Mesodermal cell (in vitro differentiated cells): ENCODE data around the gene C9orf152. TPM values are rescaled to one million over a fixed set of nuclear protein-coding genes. Genes with fewer than 3 reads are reported as not detected.
A peak's percentile ranks its signal among the peaks of the same experiment; 100 is the strongest.
"Not testable (repeated sequence)": the region's sequence is repeated elsewhere in the genome, so short reads cannot be mapped to it uniquely, and the experiment has no call there.

ENCODE experiments used
- H3K27ac ChIP-seq: 2 replicates; pipeline ENCODE4 v1.7.0; 2013; ENCODE audit warnings: mild to moderate bottlenecking, low read depth, low read length, moderate library complexity; ENCODE audit not compliant: severe bottlenecking
- H3K36me3 ChIP-seq: 2 replicates; pipeline ENCODE4 v1.7.1; 2013; ENCODE audit warnings: mild to moderate bottlenecking, low read length, moderate library complexity; ENCODE audit not compliant: control insufficient read depth, insufficient read depth
- H3K4me1 ChIP-seq: one replicate; pipeline ENCODE4 v1.7.1; 2013; ENCODE audit warnings: mild to moderate bottlenecking, low read length; ENCODE audit not compliant: insufficient read depth, control insufficient read depth, poor library complexity, severe bottlenecking
- H3K4me3 ChIP-seq: 2 replicates; pipeline ENCODE4 v1.7.0; 2013; ENCODE audit warnings: low read length, control low read depth, mild to moderate bottlenecking; ENCODE audit not compliant: insufficient read depth, poor library complexity, severe bottlenecking; ENCODE audit errors: extremely low read depth
- H3K9me3 ChIP-seq: 2 replicates; pipeline ENCODE4 v1.7.1; 2013; ENCODE audit warnings: mild to moderate bottlenecking, low read length, moderate library complexity; ENCODE audit not compliant: control insufficient read depth
- WGBS, 2 experiments: methylation state at CpG; one replicate each; pipeline ENCODE4 v1.1.5; 2013; ENCODE audit warnings: missing lambda C conversion rate in 2 of 2; ENCODE audit not compliant: insufficient coverage in 2 of 2; 5-methylcytosine and 5-hydroxymethylcytosine counted together
- polyA plus RNA-seq, 2 experiments: library from polyadenylated mRNA; stranded (reverse); fragments of 50-300 nt; gene quantifications; one replicate each; pipeline ENCODE4 v1.2.3, GENCODE V29; 2013

Gene C9orf152, protein sequence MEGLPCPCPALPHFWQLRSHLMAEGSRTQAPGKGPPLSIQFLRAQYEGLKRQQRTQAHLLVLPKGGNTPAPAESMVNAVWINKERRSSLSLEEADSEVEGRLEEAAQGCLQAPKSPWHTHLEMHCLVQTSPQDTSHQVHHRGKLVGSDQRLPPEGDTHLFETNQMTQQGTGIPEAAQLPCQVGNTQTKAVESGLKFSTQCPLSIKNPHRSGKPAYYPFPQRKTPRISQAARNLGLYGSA
- polyA plus RNA-seq (2013, experiment 1 of 2) = not detected
- not detected for polyA plus RNA-seq (2013, experiment 2 of 2)

DNA sequence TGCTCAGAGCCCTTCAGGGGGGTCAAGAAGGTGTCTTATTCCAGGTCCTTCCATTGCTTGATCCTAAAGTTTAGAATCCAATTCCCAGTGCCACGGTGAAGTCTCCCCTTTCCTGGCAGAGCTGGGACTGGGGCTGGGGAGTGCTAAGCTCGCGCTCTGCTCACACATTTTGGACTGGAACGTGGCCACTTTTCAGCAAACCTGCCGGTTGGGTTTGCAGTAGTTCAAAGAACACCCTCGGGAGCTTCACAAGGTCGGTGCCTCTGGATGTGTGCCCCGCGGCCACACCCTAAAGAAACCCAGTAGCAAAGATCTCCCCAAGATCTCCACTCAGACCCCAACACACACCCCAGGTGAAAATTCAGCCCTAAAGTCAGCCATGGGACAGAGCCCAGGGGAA is at the start of gene C9orf152:
Gene C9orf152 (minus strand): TSS at position 129 of the 400 bp plus-strand sequence. CDS start 580 bp downstream, outside the sequence.
- no peaks in the 10 kb centered on the region for H3K36me3 ChIP-seq
- H3K9me3 ChIP-seq = peaks cover 3% of the 10 kb centered on the region
- no peak within 1 kb of the TSS for H3K4me3 ChIP-seq
- WGBS, 2 experiments = 92 to 97% methylated on average over 6 to 9 of the region's 9 CpGs
- H3K27ac ChIP-seq = no peak within 1 kb of the TSS
- H3K4me1 ChIP-seq = no peaks in the 10 kb centered on the region

DNA sequence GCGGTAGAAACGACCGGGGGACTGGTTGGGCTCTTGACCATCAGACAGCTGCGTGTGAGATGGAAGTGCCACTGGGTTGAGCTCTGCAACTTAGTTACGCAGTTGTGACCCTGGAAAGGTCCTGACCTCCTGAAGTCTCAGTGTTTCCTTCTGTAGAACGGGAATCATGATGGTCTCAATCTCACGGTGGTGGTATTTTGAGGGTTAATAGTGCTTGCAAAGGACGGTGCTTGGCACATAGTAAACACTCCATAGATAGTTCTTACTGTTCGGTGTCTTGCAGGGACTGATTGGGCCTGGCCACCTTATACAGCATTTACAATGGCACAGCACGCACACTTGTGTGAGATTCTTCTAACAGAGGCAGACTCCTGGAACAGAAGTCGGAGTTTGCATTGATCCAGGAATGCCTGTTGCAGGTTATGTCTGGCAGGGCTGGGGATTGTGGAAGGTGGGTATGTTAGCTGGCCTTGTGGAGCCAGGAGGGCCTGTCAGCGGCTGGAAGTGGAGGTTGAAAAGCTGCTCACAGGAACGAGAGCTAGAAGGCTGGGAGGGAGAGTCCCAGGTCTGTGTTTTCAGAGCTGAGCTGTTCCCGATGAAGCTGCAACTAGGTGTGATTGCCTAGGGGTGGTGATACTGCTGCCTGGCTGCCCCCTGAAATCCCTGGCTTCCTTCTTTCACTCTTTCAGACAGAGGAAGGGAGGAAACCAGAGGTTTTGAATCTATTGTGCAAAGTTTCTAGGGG is 49.3 kb upstream of the C9orf152 start:
- H3K36me3 ChIP-seq = no peaks in the 10 kb centered on the region
- H3K4me3 ChIP-seq = peak overlapping the region; percentile 81
- peaks cover 17% of the 10 kb centered on the region for H3K4me1 ChIP-seq
- no peaks in the 10 kb centered on the region for H3K9me3 ChIP-seq
- H3K27ac ChIP-seq = peak overlapping the region; percentile 62
- 5 to 9% methylated on average over 9 to 10 of the region's 14 CpGs for WGBS, 2 experiments

DNA sequence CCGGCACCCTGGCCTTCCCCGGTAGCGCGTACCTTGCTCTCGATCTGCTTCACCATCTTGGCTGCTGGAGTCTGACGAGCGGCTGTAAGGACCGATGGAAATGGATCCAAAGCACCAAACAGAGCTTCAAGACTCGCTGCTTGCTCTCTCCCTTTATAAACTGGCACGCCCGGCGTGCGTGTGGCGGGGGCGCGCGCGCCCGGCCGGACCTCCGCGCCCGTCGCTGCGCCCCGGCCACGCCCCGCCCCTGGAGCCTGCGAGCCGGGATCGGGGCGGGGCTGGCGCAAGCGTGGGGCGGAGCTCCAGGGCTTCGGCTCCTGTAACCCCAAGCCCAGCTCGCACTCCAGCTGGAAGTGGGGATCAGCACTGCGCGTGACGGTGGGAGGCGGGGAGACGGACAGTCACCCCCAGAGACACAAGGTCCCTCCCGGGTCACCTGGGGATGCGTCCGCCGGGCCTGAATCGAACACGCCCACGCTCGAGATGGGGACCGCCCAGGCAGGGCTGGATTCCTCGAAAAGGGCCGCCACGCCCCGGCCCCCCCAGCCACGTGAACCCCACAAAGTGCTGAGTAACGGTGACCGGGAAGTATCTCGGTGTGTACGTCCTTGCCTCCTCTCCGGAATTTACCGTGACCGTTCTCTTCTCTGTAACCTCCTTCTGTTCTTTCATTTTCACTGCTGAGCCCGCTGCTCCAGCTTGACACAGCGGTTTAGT is 48.6 kb upstream of the C9orf152 start, which contains the start of gene TXN:
Gene TXN (minus strand): TSS at position 128 of the 717 bp plus-strand sequence. CDS start 72 bp downstream, at position 56.
- Histone ChIP-seq H3K27ac (peak within 1 kb of the TSS; percentile 79), H3K4me3 (peak within 1 kb of the TSS; percentile 81), H3K36me3 (peaks cover 4% of the 10 kb centered on the region), H3K9me3 (no peaks in the 10 kb centered on the region), H3K4me1 (peaks cover 17% of the 10 kb centered on the region)
- WGBS, 2 experiments = 0% methylated on average over 49 to 59 of the region's 65 CpGs

DNA sequence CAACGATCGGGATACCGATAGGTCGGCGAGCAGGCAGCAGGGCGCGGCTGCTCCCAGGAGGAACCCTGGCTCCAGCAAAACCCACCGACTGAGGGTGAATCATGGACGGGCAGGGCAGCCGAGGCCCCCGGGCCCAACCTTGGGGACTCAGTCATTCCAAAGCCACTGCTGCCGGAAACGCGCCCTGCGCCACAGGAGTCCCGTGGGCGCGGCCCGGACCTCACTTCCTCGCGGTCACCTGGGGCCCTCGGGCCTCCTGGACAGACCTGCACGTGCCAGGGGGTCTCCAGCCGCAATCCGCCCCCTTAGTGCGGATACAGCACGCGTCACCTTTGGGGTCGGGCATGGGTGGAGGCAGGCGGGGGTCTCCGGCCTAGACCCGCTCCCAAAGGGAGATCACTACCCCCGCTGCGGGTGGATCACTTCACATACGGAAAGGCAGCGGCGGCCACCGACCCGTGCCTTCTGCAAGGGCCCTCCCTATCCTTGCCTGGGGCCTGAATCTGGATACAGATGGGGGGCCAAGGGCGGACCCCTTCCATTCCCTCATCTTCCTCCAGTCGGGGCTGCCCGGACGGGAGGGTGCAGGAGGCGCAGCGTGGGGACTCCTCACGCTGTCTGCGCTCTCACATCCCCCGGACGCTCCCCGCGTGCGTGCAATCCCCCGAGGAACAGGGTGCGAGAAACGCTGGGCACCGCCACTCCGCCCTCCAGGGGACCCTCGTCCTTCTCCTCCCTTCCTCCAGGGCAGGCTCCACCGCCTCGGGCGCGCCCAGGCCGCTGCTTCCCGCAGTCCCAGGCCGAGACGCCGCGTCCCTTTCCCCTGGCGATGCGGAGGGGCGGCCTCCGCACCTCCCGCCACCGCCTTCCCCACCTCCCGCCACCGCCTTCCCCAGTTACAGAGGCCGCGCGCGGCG is 47.8 kb upstream of the C9orf152 start:
- H3K27ac ChIP-seq = peak overlapping the region; percentile 79
- peaks cover 6% of the 10 kb centered on the region for H3K36me3 ChIP-seq
- H3K4me3 ChIP-seq = peak overlapping the region; percentile 81
- H3K4me1 ChIP-seq = peaks cover 17% of the 10 kb centered on the region
- 0% methylated on average over 68 to 69 of the region's 81 CpGs for WGBS, 2 experiments
- H3K9me3 ChIP-seq = no peaks in the 10 kb centered on the region

DNA sequence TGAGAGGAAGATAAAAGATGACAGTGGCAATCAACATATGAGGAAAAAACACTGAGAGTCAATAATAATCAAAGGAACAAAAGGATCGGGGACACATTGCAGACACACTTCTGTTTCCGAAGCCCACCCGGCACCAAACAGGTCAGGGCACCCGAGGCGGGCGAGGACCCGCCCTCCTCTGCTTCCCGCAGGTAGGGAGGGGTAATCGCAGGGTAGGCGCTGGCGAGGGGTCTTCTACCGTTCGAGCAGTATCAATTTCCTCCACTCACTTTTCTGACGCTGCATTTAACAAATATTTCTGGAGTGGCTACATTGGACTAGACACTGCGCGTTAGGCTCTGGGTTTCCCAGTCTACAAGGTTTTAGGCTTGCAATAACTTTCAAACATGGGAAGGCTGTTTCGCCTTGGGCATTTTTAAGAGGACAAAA is 47.1 kb upstream of the C9orf152 start:
- Histone ChIP-seq H3K36me3 (peaks cover 13% of the 10 kb centered on the region), H3K4me3 (peak overlapping the region; percentile 81), H3K9me3 (no peaks in the 10 kb centered on the region), H3K27ac (no peak overlapping the region), H3K4me1 (peaks cover 17% of the 10 kb centered on the region)
- 2 to 6% methylated on average over 10 to 15 of the region's 17 CpGs for WGBS, 2 experiments

DNA sequence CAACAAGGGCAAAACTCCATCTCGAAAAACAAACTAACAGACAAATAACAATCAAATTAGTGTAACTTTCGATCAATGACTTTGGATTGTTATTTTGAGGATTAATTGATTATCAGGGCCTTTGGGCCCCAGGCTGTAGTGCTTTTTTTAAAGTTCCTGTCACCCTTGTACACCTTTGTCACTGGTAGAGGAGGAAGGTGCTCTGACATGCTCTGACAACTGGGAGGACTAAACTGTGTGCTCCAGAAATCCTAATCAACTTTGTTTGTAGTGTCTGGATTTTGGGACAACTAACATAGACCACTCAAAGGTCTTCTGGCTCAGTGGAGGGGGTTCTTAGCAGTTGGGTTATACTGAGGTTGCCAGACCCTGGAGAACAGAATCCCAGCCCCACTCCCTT is 46.5 kb upstream of the C9orf152 start:
- peaks cover 17% of the 10 kb centered on the region for H3K4me1 ChIP-seq
- peak overlapping the region; percentile 81 for H3K4me3 ChIP-seq
- no peak overlapping the region for H3K27ac ChIP-seq
- WGBS, 2 experiments = no CpG with 5 or more reads among the region's 2 CpGs
- peaks cover 18% of the 10 kb centered on the region for H3K36me3 ChIP-seq
- H3K9me3 ChIP-seq = no peaks in the 10 kb centered on the region

DNA sequence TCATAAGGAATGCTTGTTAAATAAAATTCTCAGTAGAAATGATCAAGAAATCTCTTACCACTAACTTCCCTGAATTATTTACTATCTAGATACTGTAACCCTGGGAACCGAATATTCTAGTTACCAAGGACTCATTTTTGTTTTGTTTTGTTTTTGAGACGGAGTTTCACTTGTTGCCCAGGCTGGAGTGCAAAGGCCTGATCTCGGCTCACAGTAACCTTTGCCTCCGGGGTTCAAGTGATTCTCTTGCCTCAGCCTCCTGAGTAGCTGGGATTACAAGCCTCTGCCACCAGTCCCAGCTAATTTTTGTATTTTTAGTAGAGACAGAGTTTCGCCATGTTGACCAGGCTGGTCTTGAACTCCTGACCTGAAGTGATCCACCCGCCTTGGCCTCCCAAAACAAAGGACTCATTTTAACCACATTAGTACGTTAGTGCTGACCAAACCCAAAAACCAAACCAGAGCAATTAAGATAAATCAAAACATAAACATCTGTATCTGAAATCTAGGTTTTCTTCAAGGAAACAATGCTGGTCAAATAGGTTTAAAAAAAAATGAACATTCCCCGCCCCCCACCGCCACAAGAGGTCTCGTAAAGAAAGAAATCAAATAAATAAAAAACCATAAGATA is 44.7 kb upstream of the C9orf152 start:
- Histone ChIP-seq H3K27ac (no peak overlapping the region), H3K36me3 (peaks cover 32% of the 10 kb centered on the region), H3K4me1 (peaks cover 16% of the 10 kb centered on the region), H3K4me3 (no peak overlapping the region), H3K9me3 (no peaks in the 10 kb centered on the region)
- WGBS, 2 experiments = 90 to 95% methylated on average over 4 to 8 of the region's 10 CpGs

DNA sequence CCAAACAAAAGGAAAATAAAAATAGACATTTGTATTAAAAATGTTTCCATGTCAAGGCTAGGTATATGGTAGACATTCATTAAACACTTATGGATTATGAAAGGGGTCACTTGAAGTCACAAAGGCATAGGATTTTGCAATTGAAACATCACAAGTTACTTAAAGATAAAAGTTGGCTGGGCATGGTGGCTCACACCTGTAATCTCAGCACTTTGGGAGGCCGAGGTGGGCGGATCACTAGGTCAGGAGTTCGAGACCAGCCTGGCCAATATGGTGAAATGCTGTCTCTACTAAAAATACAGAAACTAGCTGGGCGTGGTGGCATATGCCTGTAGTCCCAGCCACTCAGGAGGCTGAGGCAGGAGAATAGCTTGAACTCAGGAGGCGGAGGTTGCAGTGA is 43.8 kb upstream of the C9orf152 start:
- H3K4me1 ChIP-seq = peaks cover 14% of the 10 kb centered on the region
- 91 to 100% methylated on average over 5 of the region's 5 CpGs for WGBS, 2 experiments
- H3K27ac ChIP-seq, H3K4me3 ChIP-seq, H3K9me3 ChIP-seq: not testable (repeated sequence)
- peaks cover 40% of the 10 kb centered on the region for H3K36me3 ChIP-seq

DNA sequence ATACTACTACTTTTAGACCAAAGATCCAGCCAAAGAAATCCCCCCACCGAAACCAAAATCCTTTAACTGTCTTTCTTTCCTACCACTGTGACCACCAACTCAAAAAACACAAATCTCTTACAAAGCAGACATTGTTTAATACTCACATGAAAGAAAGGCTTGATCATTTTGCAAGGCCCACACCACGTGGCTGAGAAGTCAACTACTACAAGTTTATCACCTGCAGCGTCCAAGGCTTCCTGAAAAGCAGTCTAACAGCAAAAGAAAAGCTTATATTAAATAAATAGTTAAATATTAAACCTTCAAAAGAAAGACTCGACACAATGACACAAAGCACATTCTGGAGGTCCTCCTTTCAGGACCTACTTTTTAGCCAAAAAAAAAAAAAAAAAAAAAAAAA is 43.3 kb upstream of the C9orf152 start:
- H3K4me1 ChIP-seq = peaks cover 14% of the 10 kb centered on the region
- H3K36me3 ChIP-seq = peaks cover 46% of the 10 kb centered on the region
- 100% methylated on average over 1 of the region's 4 CpGs for WGBS, 2 experiments
- no peak overlapping the region for H3K27ac ChIP-seq
- no peak overlapping the region for H3K4me3 ChIP-seq
- no peaks in the 10 kb centered on the region for H3K9me3 ChIP-seq
